ENCODE measurements around the gene PIAS3. TPM values are rescaled to one million over a fixed set of nuclear protein-coding genes. Genes with fewer than 3 reads are reported as not detected.

The PIAS3 gene
- total and polyA plus RNA-seq, 5 donors, result 16.6 to 19.4 (median 18.4) TPM

DNA sequence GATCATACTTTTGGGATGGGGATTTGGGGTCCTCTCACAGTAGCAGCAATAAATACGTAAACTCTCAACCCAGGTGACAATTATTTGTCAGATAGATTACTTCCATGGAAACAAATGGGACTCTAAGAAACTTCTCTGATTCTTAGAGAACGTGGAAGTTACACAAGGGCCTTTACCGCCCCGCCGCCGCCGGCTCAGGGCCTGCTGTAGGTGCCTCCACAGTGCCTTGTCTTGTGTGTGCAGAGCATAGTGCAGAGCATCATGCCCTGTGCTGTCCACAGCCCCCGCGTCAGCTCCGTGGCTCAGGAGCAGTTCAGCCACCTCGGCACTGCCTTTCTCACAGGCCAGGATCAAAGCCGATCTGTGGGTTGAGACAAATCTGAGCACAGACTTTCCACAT lies 15.8 kb upstream of the PIAS3 start:
- DNase-seq, result no peak
- intact Hi-C loops (cut with DNase I), result no loop called here

DNA sequence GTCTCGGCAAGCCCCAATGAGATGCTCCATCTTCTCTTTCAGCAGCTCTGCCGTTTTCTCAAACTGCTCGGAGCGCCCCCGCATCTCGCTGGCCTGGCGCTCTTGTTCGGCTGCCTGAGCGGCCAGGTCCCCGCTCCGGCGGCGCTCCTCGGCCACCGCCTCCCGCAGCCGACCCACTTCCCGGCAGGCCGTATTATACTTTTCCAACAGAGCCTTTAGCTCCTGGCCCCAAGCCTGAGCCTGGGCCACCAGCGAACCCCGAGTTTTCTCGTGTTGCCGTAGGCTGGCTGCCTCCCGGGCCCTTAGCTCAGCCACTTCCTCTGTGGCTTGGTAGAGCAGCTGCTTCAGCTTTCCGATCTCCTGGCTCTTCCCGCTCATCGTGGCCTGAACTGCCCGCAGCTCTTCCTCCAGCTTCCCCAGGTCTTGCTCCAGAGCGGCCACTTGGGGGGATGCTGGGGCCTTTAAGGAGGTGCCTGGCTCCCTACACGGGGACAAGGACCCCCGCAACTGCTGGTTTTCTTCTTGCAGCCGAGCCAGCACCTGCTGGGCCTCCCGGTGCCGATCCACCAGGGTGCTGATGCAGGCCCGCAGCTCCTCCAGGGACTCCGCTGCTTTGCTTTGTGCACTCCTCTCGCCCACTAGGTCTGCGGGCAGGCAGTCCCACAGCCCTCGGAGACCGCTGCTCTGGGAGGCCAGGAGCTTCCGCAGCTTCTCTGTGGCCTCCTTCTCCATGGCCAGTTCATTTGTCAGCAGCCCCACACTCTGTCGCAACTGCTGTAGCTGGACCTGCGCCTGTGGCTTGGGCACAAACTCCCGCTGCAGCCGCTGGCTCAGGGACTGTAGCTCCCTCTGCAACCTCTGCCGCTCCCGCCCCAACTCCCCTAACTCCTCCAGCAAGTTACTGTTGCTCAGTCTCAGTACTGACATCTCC lies 13.4 kb upstream of the PIAS3 start:
- Histone ChIP-seq H3K4me1 (ENCODE audit: control insufficient read depth, insufficient read depth, low read length) (peaks cover 3% of the 10 kb centered on the region), H3K9me3 (ENCODE audit: control insufficient read depth, low read length) (no peaks in the 10 kb centered on the region), H3K27ac (ENCODE audit: low read length) (peak overlapping the region; percentile 40), H3K27me3 (ENCODE audit: control insufficient read depth, insufficient read depth) (no peaks in the 10 kb centered on the region), H3K4me3 (ENCODE audit: low read length) (peak overlapping the region; percentile 43)
- WGBS, result 20% methylated on average over 47 of the region's 47 CpGs
- ATAC-seq (peak; percentile 84 to 89), DNase-seq (peak; percentile 81 to 91 (median 90))
- intact Hi-C loops (cut with DNase I), result no loop called here

More for the DNA sequence above, 15.8 kb upstream of the PIAS3 start:
- no peak overlapping the region for H3K4me3 ChIP-seq (ENCODE audit: low read length)
- no peak overlapping the region for H3K27ac ChIP-seq (ENCODE audit: low read length)
- WGBS, result 94% methylated on average over 12 of the region's 12 CpGs
- H3K4me1 ChIP-seq (ENCODE audit: control insufficient read depth, insufficient read depth, low read length), result peaks cover 3% of the 10 kb centered on the region
- H3K27me3 ChIP-seq (ENCODE audit: control insufficient read depth, insufficient read depth), result no peaks in the 10 kb centered on the region
- no peaks in the 10 kb centered on the region for H3K9me3 ChIP-seq (ENCODE audit: control insufficient read depth, low read length)
- ATAC-seq, result no peak

DNA sequence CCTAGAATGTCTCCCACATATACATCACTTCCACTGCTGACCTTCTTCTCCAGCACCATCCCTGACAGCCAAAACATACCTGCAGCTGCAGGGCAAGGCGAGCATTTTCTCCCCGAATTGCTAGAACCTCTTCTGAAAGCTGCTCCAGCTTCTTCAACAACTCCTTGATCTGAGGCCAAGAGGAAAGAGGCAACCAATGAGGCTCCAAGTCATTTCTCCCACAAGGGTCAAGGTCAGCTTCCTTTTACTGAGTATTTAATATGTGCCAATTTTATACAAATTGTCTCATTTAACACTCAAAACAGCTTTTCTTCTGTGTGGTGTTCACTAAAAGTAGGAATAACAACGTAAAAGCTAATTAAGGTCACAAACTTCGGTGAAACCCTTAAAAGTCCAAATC lies 9.4 kb upstream of the PIAS3 start:
- no peaks in the 10 kb centered on the region for H3K9me3 ChIP-seq (ENCODE audit: control insufficient read depth, low read length)
- peaks cover 3% of the 10 kb centered on the region for H3K4me1 ChIP-seq (ENCODE audit: control insufficient read depth, insufficient read depth, low read length)
- WGBS, result 73% methylated on average over 4 of the region's 4 CpGs
- H3K27me3 ChIP-seq (ENCODE audit: control insufficient read depth, insufficient read depth), result no peaks in the 10 kb centered on the region
- no peak overlapping the region for H3K4me3 ChIP-seq (ENCODE audit: low read length)
- ATAC-seq, result no peak
- no peak overlapping the region for H3K27ac ChIP-seq (ENCODE audit: low read length)
- intact Hi-C loops (cut with DNase I), result no loop called here
- DNase-seq, result no peak

DNA sequence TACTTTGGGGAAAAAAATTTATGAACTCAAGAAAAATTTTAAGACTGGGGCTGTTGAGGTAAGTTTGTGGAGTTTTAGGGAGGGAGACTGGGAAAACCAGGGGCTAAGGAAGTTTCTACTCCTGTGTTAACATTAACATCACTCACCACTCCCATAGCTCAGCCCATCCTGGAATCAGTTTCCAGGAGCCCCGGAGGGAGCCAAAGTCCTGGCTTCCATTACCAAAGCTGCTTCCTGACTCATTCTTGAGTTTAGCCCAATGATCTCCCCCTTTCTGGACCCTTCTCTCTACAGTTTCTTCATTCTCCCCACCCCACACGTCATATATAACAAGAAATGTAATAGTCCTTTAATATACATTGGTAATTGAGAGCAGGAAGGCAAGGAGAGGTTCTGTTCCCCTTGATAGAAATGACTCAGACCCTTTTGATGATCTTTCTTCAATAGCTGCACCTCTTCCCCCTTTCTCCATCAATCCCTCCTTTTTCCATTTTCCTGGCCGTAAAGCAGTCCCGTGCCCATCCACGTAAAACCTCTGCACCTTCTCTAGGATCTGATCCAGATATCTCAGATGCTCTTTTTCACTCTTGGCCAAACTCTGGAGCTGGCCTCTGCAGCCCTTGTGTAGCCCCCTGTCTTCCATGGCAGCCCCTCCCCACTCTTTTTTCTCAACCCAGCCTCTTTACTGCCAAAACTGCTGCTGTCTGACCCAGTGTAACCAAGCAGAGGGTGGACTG lies 4.6 kb upstream of the PIAS3 start:
- WGBS, result 69% methylated on average over 5 of the region's 5 CpGs

DNA sequence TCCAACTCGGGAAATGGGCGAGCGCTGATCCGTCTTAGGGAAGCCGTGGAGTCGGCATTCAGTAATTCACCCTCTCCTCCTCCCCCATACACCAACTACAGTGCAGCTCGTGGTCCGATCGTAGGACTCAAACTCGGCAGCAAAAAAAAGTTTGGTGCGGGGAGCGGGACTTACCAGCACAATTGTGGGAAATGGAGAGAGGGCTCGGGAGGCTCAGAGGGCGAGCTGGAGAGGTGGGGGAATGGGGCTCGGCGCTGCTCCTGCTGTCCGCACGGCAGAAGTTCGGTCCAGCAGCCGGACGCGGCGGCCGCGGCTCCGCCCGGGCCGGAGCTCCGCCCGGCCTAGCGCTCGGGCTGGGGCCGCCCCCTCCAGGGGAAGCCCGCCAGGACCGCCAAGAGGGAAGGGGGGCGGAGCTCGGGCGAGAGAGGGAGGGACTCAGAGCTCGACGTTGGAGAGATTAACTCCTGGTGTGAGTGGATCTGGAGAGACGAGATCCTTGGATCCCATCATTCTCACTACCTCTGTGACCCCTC lies 676 bp upstream of the PIAS3 start:
- H3K4me3 ChIP-seq (ENCODE audit: low read length), result peak overlapping the region; percentile 72
- intact Hi-C loops (cut with DNase I), result no loop called here
- no peaks in the 10 kb centered on the region for H3K9me3 ChIP-seq (ENCODE audit: control insufficient read depth, low read length)
- peak; percentile 94 to 97 (median 97) for DNase-seq
- ATAC-seq, result peak; percentile 92 to 93
- no peaks in the 10 kb centered on the region for H3K4me1 ChIP-seq (ENCODE audit: control insufficient read depth, insufficient read depth, low read length)
- no peaks in the 10 kb centered on the region for H3K27me3 ChIP-seq (ENCODE audit: control insufficient read depth, insufficient read depth)
- under 1% methylated on average over 41 of the region's 41 CpGs for WGBS
- H3K27ac ChIP-seq (ENCODE audit: low read length), result peak overlapping the region; percentile 92

More for the DNA sequence above, 4.6 kb upstream of the PIAS3 start:
- DNase-seq (peak in 1 of 3 donors; percentile 67), ATAC-seq (no peak)
- H3K4me1 ChIP-seq (ENCODE audit: control insufficient read depth, insufficient read depth, low read length), result no peaks in the 10 kb centered on the region
- intact Hi-C loops (cut with DNase I), result no loop called here
- no peak overlapping the region for H3K4me3 ChIP-seq (ENCODE audit: low read length)
- H3K27me3 ChIP-seq (ENCODE audit: control insufficient read depth, insufficient read depth), result no peaks in the 10 kb centered on the region
- H3K9me3 ChIP-seq (ENCODE audit: control insufficient read depth, low read length), result no peaks in the 10 kb centered on the region
- H3K27ac ChIP-seq (ENCODE audit: low read length), result no peak overlapping the region

DNA sequence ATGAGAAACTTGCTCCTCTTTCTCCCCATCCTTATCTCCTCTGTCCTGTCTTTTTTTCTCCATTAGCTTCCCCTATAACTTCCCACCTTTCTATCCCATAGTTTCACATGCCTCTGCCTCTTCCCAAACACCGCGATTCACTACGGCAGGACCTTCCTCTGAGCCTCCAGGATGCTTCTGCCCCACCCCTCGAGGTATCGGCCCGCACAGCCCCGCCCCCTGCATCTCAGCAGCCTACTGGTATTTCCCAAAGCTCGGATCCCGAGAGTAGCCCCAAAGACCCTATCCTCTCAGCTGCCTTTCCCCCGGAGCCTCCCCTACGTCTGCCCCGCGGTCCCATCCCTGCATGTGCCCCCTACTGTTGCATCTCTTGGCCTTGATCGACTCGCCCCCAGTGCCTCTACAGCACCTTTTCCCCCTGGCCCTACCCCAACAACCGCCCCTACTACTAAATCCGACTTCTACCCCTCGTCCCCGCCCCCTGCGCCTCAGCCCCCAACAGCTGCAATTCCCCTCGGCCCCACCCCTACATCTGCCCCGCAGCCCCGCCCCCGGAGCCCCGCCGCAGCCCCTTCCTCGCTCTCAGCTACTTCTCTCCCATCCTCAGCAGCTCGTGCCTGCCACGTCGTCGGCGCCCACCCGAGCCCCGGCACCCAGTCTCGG lies 512 bp downstream of the PIAS3 start:
- intact Hi-C loops (cut with DNase I), result no loop called here
- Histone ChIP-seq H3K4me1 (ENCODE audit: control insufficient read depth, insufficient read depth, low read length) (no peaks in the 10 kb centered on the region), H3K27me3 (ENCODE audit: control insufficient read depth, insufficient read depth) (no peaks in the 10 kb centered on the region), H3K9me3 (ENCODE audit: control insufficient read depth, low read length) (no peaks in the 10 kb centered on the region), H3K27ac (ENCODE audit: low read length) (peak overlapping the region; percentile 64), H3K4me3 (ENCODE audit: low read length) (peak overlapping the region; percentile 72)
- WGBS, result under 1% methylated on average over 35 of the region's 35 CpGs
- DNase-seq (peak; percentile 57 to 87 (median 82)), ATAC-seq (peak; percentile 19 to 43)

DNA sequence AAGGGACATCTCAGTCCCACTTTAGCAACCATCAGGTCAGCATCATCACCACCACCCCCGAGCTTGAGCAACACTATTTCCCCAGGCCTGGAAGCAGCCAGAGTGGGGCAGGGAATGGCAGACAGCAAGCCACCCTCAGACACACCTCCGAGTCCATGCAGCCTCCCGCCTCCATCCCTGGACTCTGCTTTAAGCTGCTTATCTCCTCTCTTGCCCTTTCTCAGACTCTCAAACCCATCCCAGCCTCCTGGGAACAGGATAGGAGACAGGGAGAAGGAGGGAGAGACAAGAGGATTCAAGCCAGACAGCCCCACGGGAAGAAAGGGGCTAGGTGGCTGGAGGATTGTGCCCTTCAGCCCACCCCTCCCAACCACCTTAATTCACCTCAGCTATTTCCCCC lies 1.7 kb downstream of the PIAS3 start:
- intact Hi-C loops (cut with DNase I), result no loop called here
- DNase-seq, result no peak
- Histone ChIP-seq H3K27me3 (ENCODE audit: control insufficient read depth, insufficient read depth) (no peaks in the 10 kb centered on the region), H3K9me3 (ENCODE audit: control insufficient read depth, low read length) (no peaks in the 10 kb centered on the region), H3K4me3 (ENCODE audit: low read length) (no peak overlapping the region), H3K27ac (ENCODE audit: low read length) (no peak overlapping the region), H3K4me1 (ENCODE audit: control insufficient read depth, insufficient read depth, low read length) (no peaks in the 10 kb centered on the region)
- WGBS, result 75% methylated on average over 4 of the region's 4 CpGs
- ATAC-seq, result no peak

DNA sequence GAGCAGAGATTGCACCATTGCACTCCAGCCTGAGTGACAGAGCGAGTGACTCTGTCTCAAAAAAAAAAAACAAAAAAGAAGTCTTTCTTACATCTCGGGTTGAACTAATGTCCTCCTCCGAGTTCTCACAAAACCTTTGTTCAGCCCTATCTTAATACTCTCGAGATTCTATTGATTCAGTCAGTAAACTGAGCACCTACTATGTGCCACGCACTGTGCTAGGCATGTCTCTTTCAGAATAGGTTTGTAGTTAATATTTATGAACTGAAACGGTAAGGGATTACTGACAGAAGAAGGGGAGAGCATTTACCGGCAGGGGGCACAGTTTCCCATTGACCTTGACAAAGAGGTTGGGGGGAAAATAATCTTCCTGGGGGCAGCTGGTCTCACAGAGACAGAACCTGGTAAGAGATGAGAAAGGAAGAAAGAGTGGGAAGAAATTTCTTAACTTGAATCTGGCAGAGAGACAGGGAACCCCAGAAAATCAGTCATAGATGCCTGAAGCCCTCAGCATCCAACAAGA lies 3.4 kb downstream of the PIAS3 start:
- DNase-seq (no peak), ATAC-seq (no peak)
- no peaks in the 10 kb centered on the region for H3K27me3 ChIP-seq (ENCODE audit: control insufficient read depth, insufficient read depth)
- intact Hi-C loops (cut with DNase I), result no loop called here
- WGBS, result 82% methylated on average over 7 of the region's 7 CpGs
- no peak overlapping the region for H3K27ac ChIP-seq (ENCODE audit: low read length)
- no peaks in the 10 kb centered on the region for H3K4me1 ChIP-seq (ENCODE audit: control insufficient read depth, insufficient read depth, low read length)
- H3K4me3 ChIP-seq (ENCODE audit: low read length), result no peak overlapping the region
- no peaks in the 10 kb centered on the region for H3K9me3 ChIP-seq (ENCODE audit: control insufficient read depth, low read length)

DNA sequence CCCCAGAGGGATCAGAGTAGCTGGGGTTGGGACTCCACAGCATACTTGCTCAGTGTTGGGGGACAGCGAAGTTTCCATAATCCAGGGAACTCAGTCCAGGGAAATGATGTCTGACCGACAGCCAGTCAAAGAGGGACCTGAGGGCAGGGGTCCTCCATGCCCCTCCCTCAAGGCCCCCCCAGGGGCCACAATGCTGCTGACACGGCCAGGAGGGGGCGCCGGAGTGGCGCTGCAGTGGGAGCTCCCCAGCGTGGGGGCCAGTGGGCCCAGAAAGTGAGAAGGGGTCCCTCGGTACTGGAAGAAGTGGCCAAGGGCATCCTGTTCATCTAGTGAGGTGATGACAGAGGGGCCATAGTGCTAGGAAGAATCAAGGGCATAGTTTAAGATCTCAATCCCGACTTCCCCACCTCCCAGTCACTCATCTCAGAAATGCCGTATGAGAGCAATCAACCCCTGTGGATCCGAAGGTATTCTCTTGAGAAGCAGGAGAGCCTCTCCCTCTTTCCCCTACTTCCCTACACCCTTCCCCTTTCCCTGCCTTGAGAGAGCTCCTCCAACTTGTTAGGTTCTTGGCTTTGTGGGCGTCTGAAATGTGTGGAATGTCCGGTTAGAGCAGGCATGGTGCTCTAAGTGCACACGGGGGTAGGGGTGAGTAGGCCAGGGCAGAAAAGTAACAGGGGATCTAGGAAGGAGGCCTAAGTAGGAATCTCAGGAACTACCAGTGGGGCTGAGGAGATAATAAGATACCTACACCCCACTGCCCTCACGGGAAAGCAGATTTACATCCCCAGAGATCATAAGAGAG lies 9.3 kb downstream of the PIAS3 start:
- H3K27ac ChIP-seq (ENCODE audit: low read length), result no peak overlapping the region
- no peaks in the 10 kb centered on the region for H3K27me3 ChIP-seq (ENCODE audit: control insufficient read depth, insufficient read depth)
- ATAC-seq (no peak), DNase-seq (no peak)
- H3K9me3 ChIP-seq (ENCODE audit: control insufficient read depth, low read length), result no peaks in the 10 kb centered on the region
- intact Hi-C loops (cut with DNase I), result loop anchor here in 3 of 4 donors (5.0 to 10.0 kb wide), 3 partner anchors 65 to 165 kb away; partner anchors contain the start of genes ITGA10 (in 1 of the 3) and PEX11B (in 1 of the 3)
- H3K4me3 ChIP-seq (ENCODE audit: low read length), result no peak overlapping the region
- H3K4me1 ChIP-seq (ENCODE audit: control insufficient read depth, insufficient read depth, low read length), result no peaks in the 10 kb centered on the region
- WGBS, result 67% methylated on average over 15 of the region's 15 CpGs

DNA sequence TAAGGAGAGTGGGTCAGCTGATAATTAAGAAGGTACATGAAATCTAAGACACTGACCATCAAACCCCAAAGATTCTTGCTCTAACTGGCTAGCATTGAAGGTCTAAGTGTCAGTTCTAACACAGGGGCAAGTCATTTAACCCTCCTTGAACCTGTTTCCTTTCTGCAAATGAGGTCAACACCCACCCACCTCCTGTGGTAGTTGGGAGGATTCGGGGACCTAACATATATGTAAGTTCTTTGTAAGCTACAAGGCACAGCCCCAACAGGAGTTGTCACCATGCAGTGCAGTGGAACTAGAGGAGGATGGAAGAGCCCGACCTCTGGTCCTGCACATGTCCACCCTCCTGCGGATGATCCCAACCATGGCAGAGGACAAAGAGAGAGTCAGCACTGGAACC lies 11.1 kb downstream of the PIAS3 start:
- Histone ChIP-seq H3K27me3 (ENCODE audit: control insufficient read depth, insufficient read depth) (no peaks in the 10 kb centered on the region), H3K4me1 (ENCODE audit: control insufficient read depth, insufficient read depth, low read length) (no peaks in the 10 kb centered on the region), H3K9me3 (ENCODE audit: control insufficient read depth, low read length) (no peaks in the 10 kb centered on the region), H3K27ac (ENCODE audit: low read length) (no peak overlapping the region), H3K4me3 (ENCODE audit: low read length) (no peak overlapping the region)
- DNase-seq (no peak), ATAC-seq (no peak)
- WGBS, result 71% methylated on average over 3 of the region's 3 CpGs
- intact Hi-C loops (cut with DNase I), result loop anchor here in 3 of 4 donors (5.0 to 10.0 kb wide), 3 partner anchors 67 to 167 kb away; partner anchors contain the start of genes ITGA10 (in 1 of the 3) and PEX11B (in 1 of the 3)

All from right cardiac atrium (tissue), 5 donors.